IMR-90 (cell line): ENCODE results near the gene SMCO3. TPM values are rescaled to one million over a fixed set of nuclear protein-coding genes. Genes with fewer than 3 reads are reported as not detected.

ENCODE experiments used
- ATAC-seq: fragments of 200-7000 bp; cut with Tn5 transposase; 2 replicates; pipeline ENCODE4 v1.9.1; 2020; ENCODE audit warnings: low read depth, mild to moderate bottlenecking, moderate library complexity
- BruUV-seq: library from RNA; stranded (reverse); fragments of 400-500 nt; replicated peaks from 2 replicates; lab custom pipeline; 2021; lab: Mats Ljungman, UMichigan
- CTCF ChIA-PET: fragments of 300-600 bp; formaldehyde crosslinking; extraction: SDS; loops from one replicate; lab custom pipeline; 2021; ENCODE audit warnings: antibody characterized with exemption; lab: Yijun Ruan, JAX
- POLR2A ChIA-PET: fragments of 300-600 bp; sonication (Branson Sonifier 250); formaldehyde crosslinking; loops from one replicate; lab custom pipeline; 2022; ENCODE audit warnings: antibody characterized with exemption; ENCODE audit not compliant: unreplicated experiment; lab: Charles Lee
- DNase-seq: peaks from one replicate; pipeline ENCODE4 v3.0.0; 2013
- H2AFZ ChIP-seq: replicated peaks from 2 replicates; pipeline ENCODE3; 2013; ENCODE audit warnings: low read length, mild to moderate bottlenecking; ENCODE audit not compliant: poor library complexity
- H2AK5ac ChIP-seq: 2 replicates; pipeline ENCODE4 v1.6.1; 2013; ENCODE audit warnings: low read depth, low read length, inconsistent platforms
- H2AK9ac ChIP-seq: replicated peaks from 2 replicates; pipeline ENCODE3; 2013; ENCODE audit warnings: mild to moderate bottlenecking, low read depth, low read length, moderate library complexity; ENCODE audit not compliant: poor library complexity
- H2BK120ac ChIP-seq: 2 replicates; pipeline ENCODE4 v1.6.1; 2013; ENCODE audit warnings: low read depth, low read length, inconsistent platforms
- H2BK15ac ChIP-seq: 3 replicates; pipeline ENCODE4 v1.6.1; 2013; ENCODE audit warnings: low read depth, low read length, inconsistent platforms
- H2BK20ac ChIP-seq: 2 replicates; pipeline ENCODE4 v1.6.1; 2013; ENCODE audit warnings: low read depth, mild to moderate bottlenecking, inconsistent platforms, low read length, moderate library complexity
- H2BK5ac ChIP-seq: 2 replicates; pipeline ENCODE4 v1.6.1; 2013; ENCODE audit warnings: mild to moderate bottlenecking, low read depth, low read length, inconsistent platforms; ENCODE audit not compliant: poor library complexity, severe bottlenecking
- H3K14ac ChIP-seq: replicated peaks from 2 replicates; pipeline ENCODE4 v1.6.1; 2013; ENCODE audit warnings: low read depth, low read length, inconsistent platforms
- H3K18ac ChIP-seq: 2 replicates; pipeline ENCODE4 v1.6.1; 2013; ENCODE audit warnings: low read depth, low read length, control low read depth
- H3K23ac ChIP-seq: 2 replicates; pipeline ENCODE4 v1.6.1; 2013; ENCODE audit warnings: low read depth, low read length, inconsistent platforms
- H3K27ac ChIP-seq: 2 replicates; pipeline ENCODE4 v1.5.1; 2013; ENCODE audit warnings: mild to moderate bottlenecking, control low read depth, low read length; ENCODE audit not compliant: insufficient read depth
- H3K27me3 ChIP-seq: 2 replicates; pipeline ENCODE4 v1.6.1; 2013; ENCODE audit warnings: low read length; ENCODE audit not compliant: control insufficient read depth, insufficient read depth
- H3K36me3 ChIP-seq: 2 replicates; pipeline ENCODE4 v1.6.1; 2013; ENCODE audit warnings: low read length, mixed read lengths; ENCODE audit not compliant: control insufficient read depth, insufficient read depth
- H3K4ac ChIP-seq: 2 replicates; pipeline ENCODE4 v1.6.1; 2013; ENCODE audit warnings: low read depth, low read length, inconsistent platforms
- H3K4me1 ChIP-seq: 2 replicates; pipeline ENCODE4 v1.6.1; 2013; ENCODE audit warnings: low read length, mixed read lengths; ENCODE audit not compliant: control insufficient read depth, insufficient read depth
- H3K4me2 ChIP-seq: 2 replicates; pipeline ENCODE4 v1.6.1; 2013; ENCODE audit warnings: low read depth, mild to moderate bottlenecking, control low read depth, low read length, moderate library complexity
- H3K4me3 ChIP-seq: 2 replicates; pipeline ENCODE4 v1.5.1; 2013; ENCODE audit warnings: low read depth, mild to moderate bottlenecking, control low read depth, low read length, moderate library complexity; ENCODE audit not compliant: insufficient read depth
- H3K56ac ChIP-seq: 2 replicates; pipeline ENCODE4 v1.6.1; 2013; ENCODE audit warnings: low read length, inconsistent platforms; ENCODE audit not compliant: insufficient read depth; ENCODE audit errors: extremely low read depth
- H3K79me1 ChIP-seq, 2 experiments: 2 replicates each; pipeline ENCODE4 v1.6.1; 2013; ENCODE audit warnings: low read length in 2 of 2, inconsistent platforms in 1 of 2, low read depth in 1 of 2
- H3K9ac ChIP-seq: 2 replicates; pipeline ENCODE4 v1.6.1; 2013; ENCODE audit warnings: low read depth, low read length, control low read depth
- H3K9me1 ChIP-seq: 2 replicates; pipeline ENCODE4 v1.6.1; 2013; ENCODE audit warnings: low read length, inconsistent platforms; ENCODE audit not compliant: insufficient read depth
- H3K9me3 ChIP-seq: 2 replicates; pipeline ENCODE4 v1.6.1; 2013; ENCODE audit warnings: low read length; ENCODE audit not compliant: control insufficient read depth, insufficient read depth
- H4K20me1 ChIP-seq: 2 replicates; pipeline ENCODE4 v1.6.1; 2013; ENCODE audit warnings: low read length, inconsistent platforms; ENCODE audit not compliant: insufficient read depth
- H4K5ac ChIP-seq: 2 replicates; pipeline ENCODE4 v1.6.1; 2013; ENCODE audit warnings: mild to moderate bottlenecking, low read depth, low read length, control low read depth
- H4K8ac ChIP-seq, 2 experiments: 2 replicates each; pipeline ENCODE4 v1.6.1; 2013; ENCODE audit warnings: low read depth in 2 of 2, low read length in 2 of 2, control low read depth in 1 of 2, inconsistent platforms in 1 of 2
- H4K91ac ChIP-seq: 2 replicates; pipeline ENCODE4 v1.6.1; 2013; ENCODE audit warnings: low read depth, low read length, inconsistent platforms; ENCODE audit not compliant: insufficient read depth
- BHLHE40 ChIP-seq: fragments of 150-350 bp; IDR thresholded peaks from 2 replicates; pipeline ENCODE4 v1.6.1; 2016; ENCODE audit warnings: mild to moderate bottlenecking, low read depth, low read length
- CEBPB ChIP-seq: IDR thresholded peaks from 2 replicates; pipeline ENCODE4 v1.6.1; 2012; ENCODE audit warnings: low read depth, low read length, improper control_type of control experiment
- CTCF ChIP-seq: conservative IDR thresholded peaks from 2 replicates; pipeline ENCODE4 v1.5.1; 2012; ENCODE audit warnings: mild to moderate bottlenecking, low read depth, low read length, improper control_type of control experiment
- FOS ChIP-seq: fragments of 150-350 bp; IDR thresholded peaks from 2 replicates; pipeline ENCODE4 v1.6.1; 2016; ENCODE audit warnings: low read depth, low read length
- MAFK ChIP-seq: IDR thresholded peaks from 2 replicates; pipeline ENCODE4 v1.6.1; 2012; ENCODE audit warnings: low read depth, low read length, improper control_type of control experiment
- MAZ ChIP-seq: IDR thresholded peaks from 2 replicates; pipeline ENCODE4 v1.6.1; 2012; ENCODE audit warnings: low read depth, mild to moderate bottlenecking, low read length, improper control_type of control experiment, moderate library complexity, borderline replicate concordance
- NFE2L2 ChIP-seq: fragments of 150-350 bp; IDR thresholded peaks from 2 replicates; pipeline ENCODE4 v1.6.1; 2016; ENCODE audit warnings: low read depth, mild to moderate bottlenecking, low read length
- POLR2A ChIP-seq: IDR thresholded peaks from 2 replicates; pipeline ENCODE4 v1.6.1; 2012; ENCODE audit warnings: mild to moderate bottlenecking, low read depth, low read length
- RAD21 ChIP-seq: IDR thresholded peaks from 2 replicates; pipeline ENCODE4 v1.6.1; 2012; ENCODE audit warnings: low read length, improper control_type of control experiment
- RCOR1 ChIP-seq: IDR thresholded peaks from 2 replicates; pipeline ENCODE4 v1.6.1; 2012; ENCODE audit warnings: mild to moderate bottlenecking, low read length, improper control_type of control experiment; ENCODE audit not compliant: insufficient replicate concordance
- RFX5 ChIP-seq: IDR thresholded peaks from 2 replicates; pipeline ENCODE4 v1.8.0; 2012; ENCODE audit warnings: low read depth, mild to moderate bottlenecking, low read length, moderate library complexity
- USF2 ChIP-seq: fragments of 150-350 bp; IDR thresholded peaks from 2 replicates; pipeline ENCODE4 v1.6.1; 2017; ENCODE audit warnings: mild to moderate bottlenecking, antibody characterized with exemption, low read length, low read depth
- WGBS, 2 experiments: methylation state at CpG; one replicate each; pipeline versions ENCODE4 v1.1.5 to v1.1.7; 2013; ENCODE audit warnings: missing lambda C conversion rate in 2 of 2; ENCODE audit not compliant: insufficient read length in 1 of 2; ENCODE audit errors: extremely low coverage in 2 of 2; 5-methylcytosine and 5-hydroxymethylcytosine counted together
- dilution Hi-C: fragments of 300-500 bp; cut with HindIII; formaldehyde crosslinking; loops from one replicate; pipeline ENCODE4 v1.14.3; 2018; ENCODE audit warnings: low sequenced_read_pairs; ENCODE audit not compliant: unreplicated experiment
- in situ Hi-C: fragments of 300-500 bp; cut with MboI; formaldehyde crosslinking; loops from 3 replicates; pipeline ENCODE4 v1.14.3; 2019; ENCODE audit warnings: low sequenced_read_pairs, inconsistent platforms, mixed read lengths
- intact Hi-C: fragments of 100-400 bp; cut with micrococcal nuclease; formaldehyde crosslinking; loops from 2 replicates; pipeline ENCODE4 v1.10.0; 2022
- polyA plus RNA-seq, 3 experiments: library from polyadenylated mRNA; depleted of rRNA; stranded (reverse); fragments of >200 nt; gene quantifications; 2 replicates each; pipeline ENCODE4 v1.2.3, GENCODE V29; 2012; ENCODE audit warnings: low replicate concordance in 1 of 3
- total RNA-seq: library from RNA; depleted of rRNA; stranded (reverse); fragments of >200 nt; gene quantifications from 2 replicates; pipeline ENCODE4 v1.2.3, GENCODE V29; 2012

Gene SMCO3
- total and polyA plus RNA-seq, 2 of the 4 experiments (the other 2 are of a cell fraction), result under 0.01 to 0.07 TPM

GRCh38 chr12:14774074-14774905 lies 39.7 kb downstream of the SMCO3 start:
- peak overlapping the region; percentile 9; the same call in 1 of the 3 replicates for H2BK15ac ChIP-seq
- peak overlapping the region; percentile 73 for H4K91ac ChIP-seq
- peak overlapping the region; percentile 89; the same call in 1 of the 2 replicates for H3K14ac ChIP-seq
- peak overlapping the region; percentile 58 for H4K5ac ChIP-seq
- dilution Hi-C loops, result no loop called here
- peak overlapping the region; percentile 85 for H3K4ac ChIP-seq
- H3K4me3 ChIP-seq, result peak overlapping the region; percentile 92
- peak; percentile 94 for DNase-seq
- H2AK5ac ChIP-seq, result peak overlapping the region; percentile 33
- H2AFZ ChIP-seq, result peak overlapping the region; percentile 87
- H3K18ac ChIP-seq, result peak overlapping the region; percentile 60
- intact Hi-C loops, result loop anchor here (1.0 to 10.0 kb wide), 4 partner anchors 29 to 1571 kb away; partner anchors contain the start of genes C12orf60, MGST1 and WBP11
- H4K20me1 ChIP-seq, result no peaks in the 10 kb centered on the region; the same call in 1 of the 2 replicates
- TF ChIP-seq RAD21, result no peak
- no peak for TF ChIP-seq USF2
- peak; percentile 56; the same call in 1 of the 2 replicates for TF ChIP-seq FOS
- no peak for TF ChIP-seq RFX5
- peak; percentile 95 for TF ChIP-seq POLR2A
- no peak for TF ChIP-seq BHLHE40
- no peak for TF ChIP-seq CTCF
- TF ChIP-seq MAZ, result no peak
- no peak for TF ChIP-seq RCOR1
- TF ChIP-seq CEBPB, result no peak
- TF ChIP-seq NFE2L2, result no peak
- TF ChIP-seq MAFK, result no peak
- H3K9me1 ChIP-seq, result 0 out of 2 replicates have a peak, but pooled peaks cover 3% of the 10 kb centered on the region
- H3K27ac ChIP-seq, result peak overlapping the region; percentile 98
- H3K36me3 ChIP-seq, result no peaks in the 10 kb centered on the region
- in situ Hi-C loops, result loop anchor here (5.0 kb wide), 1 partner anchor 517 kb away; no protein-coding TSS in a partner anchor
- H3K4me1 ChIP-seq, result peaks cover 6% of the 10 kb centered on the region
- CTCF ChIA-PET, result no interaction called here
- peak overlapping the region; percentile 85 to 87; a peak in 3 of 4 replicates for H4K8ac ChIP-seq
- no peak overlapping the region for H2BK20ac ChIP-seq
- H3K56ac ChIP-seq, result peak overlapping the region; percentile 65; the same call in 1 of the 2 replicates
- ATAC-seq, result peak; percentile 83
- peak overlapping the region; percentile 85 for H3K23ac ChIP-seq
- WGBS, 2 experiments, result 0% methylated on average over 28 of the region's 67 CpGs; no CpG with 5 or more reads in 1 of the 2 experiments
- H3K9ac ChIP-seq, result peak overlapping the region; percentile 91
- H2BK120ac ChIP-seq, result peak overlapping the region; percentile 56; the same call in 1 of the 2 replicates
- peak overlapping the region; percentile 86 for H2BK5ac ChIP-seq
- no peaks in the 10 kb centered on the region; the same call in 1 of the 2 replicates for H3K9me3 ChIP-seq
- H3K27me3 ChIP-seq, result no peaks in the 10 kb centered on the region
- POLR2A ChIA-PET, result interaction anchor here (0.9 kb wide), 1 partner anchor 32 kb away, joined by 3 read pairs; no protein-coding TSS in a partner anchor
- peaks cover 3 to 43% of the 10 kb centered on the region in 2 experiments; a peak in 2 of 4 replicates for H3K79me1 ChIP-seq
- H2AK9ac ChIP-seq, result peak overlapping the region; percentile 87
- H3K4me2 ChIP-seq, result peak overlapping the region; percentile 76
- TSS peak; percentile 87 for BruUV-seq
